C4-2B (cell line): ENCODE data around the gene SELENOM.

Experiments
- H3K27ac ChIP-seq: fragments of 450-650 bp; 2 replicates; pipeline ENCODE4 v1.5.1; 2017
- ZFX ChIP-seq: fragments of 450-650 bp; IDR thresholded peaks from 2 replicates; pipeline ENCODE4 v1.6.1; 2017
- TF ChIP-seq, protein P1 (sequence below): fragments of 450-650 bp; conservative IDR thresholded peaks from 2 replicates; pipeline ENCODE4 v1.5.1; 2017; ENCODE audit warnings: mild to moderate bottlenecking

Gene SELENOM

DNA sequence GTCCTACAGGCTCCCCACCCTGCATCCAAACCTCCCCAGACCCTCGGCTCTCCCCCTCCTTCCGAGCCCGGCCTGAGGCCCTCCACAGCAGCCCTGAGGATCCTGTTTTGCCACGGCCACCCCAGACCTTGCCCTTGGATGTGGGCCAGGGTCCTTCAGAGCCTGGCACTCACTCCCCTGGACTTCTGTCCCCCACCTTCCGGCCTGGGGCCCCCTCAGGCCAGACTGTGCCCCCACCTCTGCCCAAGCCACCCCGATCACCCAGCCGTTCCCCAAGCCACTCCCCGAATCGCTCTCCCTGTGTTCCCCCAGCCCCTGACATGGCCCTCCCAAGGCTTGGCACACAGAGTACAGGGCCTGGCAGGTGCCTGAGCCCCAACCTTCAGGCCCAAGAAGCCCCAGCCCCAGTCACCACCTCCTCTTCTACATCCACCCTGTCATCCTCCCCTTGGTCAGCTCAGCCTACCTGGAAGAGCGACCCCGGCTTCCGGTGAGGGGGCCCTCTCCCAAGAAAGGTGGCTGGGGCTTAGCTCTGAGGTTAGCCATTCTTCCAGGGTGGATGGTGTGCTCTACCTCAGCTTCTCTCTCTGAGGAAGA lies 18.3 kb upstream of the SELENOM start:
- no peak overlapping the region for H3K27ac ChIP-seq
- TF ChIP-seq ZFX, result no peak
- TF ChIP-seq, protein P1, sequence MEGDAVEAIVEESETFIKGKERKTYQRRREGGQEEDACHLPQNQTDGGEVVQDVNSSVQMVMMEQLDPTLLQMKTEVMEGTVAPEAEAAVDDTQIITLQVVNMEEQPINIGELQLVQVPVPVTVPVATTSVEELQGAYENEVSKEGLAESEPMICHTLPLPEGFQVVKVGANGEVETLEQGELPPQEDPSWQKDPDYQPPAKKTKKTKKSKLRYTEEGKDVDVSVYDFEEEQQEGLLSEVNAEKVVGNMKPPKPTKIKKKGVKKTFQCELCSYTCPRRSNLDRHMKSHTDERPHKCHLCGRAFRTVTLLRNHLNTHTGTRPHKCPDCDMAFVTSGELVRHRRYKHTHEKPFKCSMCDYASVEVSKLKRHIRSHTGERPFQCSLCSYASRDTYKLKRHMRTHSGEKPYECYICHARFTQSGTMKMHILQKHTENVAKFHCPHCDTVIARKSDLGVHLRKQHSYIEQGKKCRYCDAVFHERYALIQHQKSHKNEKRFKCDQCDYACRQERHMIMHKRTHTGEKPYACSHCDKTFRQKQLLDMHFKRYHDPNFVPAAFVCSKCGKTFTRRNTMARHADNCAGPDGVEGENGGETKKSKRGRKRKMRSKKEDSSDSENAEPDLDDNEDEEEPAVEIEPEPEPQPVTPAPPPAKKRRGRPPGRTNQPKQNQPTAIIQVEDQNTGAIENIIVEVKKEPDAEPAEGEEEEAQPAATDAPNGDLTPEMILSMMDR, result no peak

DNA sequence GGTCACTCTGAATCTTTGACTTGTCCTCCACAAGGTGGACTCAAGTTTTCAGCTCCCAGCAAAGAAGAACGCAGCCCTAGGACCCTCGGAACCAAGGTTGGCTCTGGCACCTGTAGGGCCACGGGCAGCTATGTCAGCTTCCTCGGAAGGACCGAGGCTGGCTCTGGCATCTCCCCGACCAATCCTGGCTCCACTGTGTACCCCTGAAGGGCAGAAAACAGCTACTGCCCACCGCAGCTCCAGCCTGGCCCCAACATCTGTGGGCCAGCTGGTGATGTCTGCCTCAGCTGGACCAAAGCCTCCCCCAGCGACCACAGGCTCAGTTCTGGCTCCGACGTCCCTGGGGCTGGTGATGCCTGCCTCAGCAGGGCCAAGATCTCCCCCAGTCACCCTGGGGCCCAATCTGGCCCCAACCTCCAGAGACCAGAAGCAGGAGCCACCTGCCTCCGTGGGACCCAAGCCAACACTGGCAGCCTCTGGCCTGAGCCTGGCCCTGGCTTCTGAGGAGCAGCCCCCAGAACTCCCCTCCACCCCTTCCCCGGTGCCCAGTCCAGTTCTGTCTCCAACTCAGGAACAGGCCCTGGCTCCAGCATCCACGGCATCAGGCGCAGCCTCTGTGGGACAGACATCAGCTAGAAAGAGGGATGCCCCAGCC lies 17.6 kb upstream of the SELENOM start:
- H3K27ac ChIP-seq, result no peak overlapping the region
- TF ChIP-seq ZFX, result no peak
- TF ChIP-seq, protein P1, result no peak

DNA sequence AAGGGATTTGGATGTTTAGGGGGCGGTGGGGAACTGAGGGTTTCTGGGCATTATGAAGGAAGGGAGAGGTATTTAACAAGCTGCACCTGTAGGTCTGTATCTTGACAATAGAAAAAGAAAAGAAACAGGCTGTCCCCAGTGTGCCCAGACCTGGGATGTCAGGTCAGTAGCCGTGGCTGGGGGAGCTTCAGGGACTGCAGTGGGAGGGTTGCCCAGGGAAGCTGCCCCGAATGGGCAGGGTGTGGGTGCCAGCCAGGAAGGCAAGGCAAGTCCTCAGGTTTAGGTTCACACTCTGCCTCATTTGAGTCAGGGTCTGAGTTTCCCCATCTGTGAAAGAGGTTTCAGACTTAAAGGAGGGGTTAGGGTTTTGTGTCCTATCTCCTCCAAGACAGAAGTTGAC lies 16.9 kb upstream of the SELENOM start:
- H3K27ac ChIP-seq, result no peak overlapping the region
- TF ChIP-seq, protein P1, result no peak
- no peak for TF ChIP-seq ZFX

DNA sequence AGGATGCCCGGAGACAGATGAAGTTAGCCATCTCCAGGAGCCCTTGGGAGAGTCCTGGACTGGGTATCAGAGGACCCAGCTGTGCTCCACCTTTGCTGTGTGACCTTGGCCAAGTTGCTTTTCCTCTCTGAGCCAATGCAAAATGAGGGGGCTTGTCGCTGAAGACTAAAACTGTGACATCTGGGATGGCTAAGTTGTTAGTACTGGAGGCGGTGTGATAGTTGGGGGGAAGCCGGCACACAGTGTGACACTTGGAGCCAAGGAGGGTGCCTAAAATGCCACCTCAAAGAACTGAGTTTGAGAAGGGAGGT lies 15.9 kb upstream of the SELENOM start:
- H3K27ac ChIP-seq, result peak overlapping the region; percentile 80

DNA sequence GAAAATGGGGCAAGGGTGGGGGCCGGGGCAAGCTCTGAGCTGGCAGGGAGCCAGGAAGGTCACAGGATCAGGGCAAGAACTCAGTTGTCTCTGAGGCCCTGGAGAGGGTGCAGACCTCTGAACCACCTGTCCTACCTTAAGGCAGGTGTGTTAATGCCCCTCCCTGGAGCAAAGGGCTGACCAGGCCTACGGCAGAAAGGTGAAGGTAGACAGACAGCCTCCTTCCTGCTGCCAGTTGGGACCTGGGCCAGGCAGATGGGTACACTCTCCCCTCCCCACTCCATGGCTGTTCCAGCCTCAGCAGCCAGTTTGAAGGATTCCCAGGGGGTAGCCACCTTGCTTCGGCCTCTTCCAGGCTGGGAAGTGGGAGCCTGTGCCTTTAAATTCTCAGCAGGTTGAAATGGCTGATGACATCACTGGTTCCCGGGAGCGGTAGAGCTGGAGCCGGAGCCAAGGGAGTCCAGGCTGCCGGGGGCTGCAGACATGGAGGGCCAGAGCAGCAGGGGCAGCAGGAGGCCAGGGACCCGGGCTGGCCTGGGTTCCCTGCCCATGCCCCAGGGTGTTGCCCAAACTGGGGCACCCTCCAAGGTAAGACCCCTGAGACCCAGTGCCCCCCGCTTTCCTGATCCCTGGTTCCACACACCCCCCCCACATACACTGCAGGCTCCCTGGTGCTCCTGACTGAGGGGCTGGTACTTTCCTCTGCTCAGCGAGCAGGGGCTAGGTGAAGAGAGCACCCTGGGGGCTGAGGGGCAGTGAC lies 15.3 kb upstream of the SELENOM start, which contains the start of gene INPP5J:
TSS of gene INPP5J (plus strand) at position 435 of the 760 bp plus-strand sequence. CDS start at position 484, 49 bp downstream.
- TF ChIP-seq, protein P1, result no peak
- 0 out of 2 replicates have a peak, but pooled peaks have one; percentile 24 for TF ChIP-seq ZFX
- peak within 1 kb of the TSS; percentile 80 for H3K27ac ChIP-seq

More for the DNA sequence above, 15.9 kb upstream of the SELENOM start:
- TF ChIP-seq, protein P1, result no peak
- TF ChIP-seq ZFX, result no peak

DNA sequence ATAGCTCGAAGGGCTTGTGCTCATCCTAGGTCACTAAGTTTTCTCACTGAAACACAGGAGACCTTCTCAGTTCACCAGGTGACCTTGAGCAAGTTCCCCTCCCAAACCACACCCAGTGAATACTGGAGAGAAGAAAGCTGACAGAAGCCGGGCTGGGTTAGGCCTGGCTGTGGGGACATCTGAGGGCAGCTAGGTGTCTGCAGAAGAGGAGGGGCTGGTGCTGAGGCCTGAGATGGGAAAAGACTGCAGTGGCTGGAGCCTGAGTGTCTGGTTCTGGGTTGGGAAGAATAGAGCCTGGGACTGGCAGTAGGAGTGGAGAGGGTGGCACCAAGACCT lies 14.8 kb upstream of the SELENOM start:
- peak overlapping the region; percentile 80 for H3K27ac ChIP-seq

More for the DNA sequence above, 14.8 kb upstream of the SELENOM start:
- TF ChIP-seq ZFX, result no peak
- TF ChIP-seq, protein P1, result no peak
